ENCODE measurements around the gene POU3F1.

DNA sequence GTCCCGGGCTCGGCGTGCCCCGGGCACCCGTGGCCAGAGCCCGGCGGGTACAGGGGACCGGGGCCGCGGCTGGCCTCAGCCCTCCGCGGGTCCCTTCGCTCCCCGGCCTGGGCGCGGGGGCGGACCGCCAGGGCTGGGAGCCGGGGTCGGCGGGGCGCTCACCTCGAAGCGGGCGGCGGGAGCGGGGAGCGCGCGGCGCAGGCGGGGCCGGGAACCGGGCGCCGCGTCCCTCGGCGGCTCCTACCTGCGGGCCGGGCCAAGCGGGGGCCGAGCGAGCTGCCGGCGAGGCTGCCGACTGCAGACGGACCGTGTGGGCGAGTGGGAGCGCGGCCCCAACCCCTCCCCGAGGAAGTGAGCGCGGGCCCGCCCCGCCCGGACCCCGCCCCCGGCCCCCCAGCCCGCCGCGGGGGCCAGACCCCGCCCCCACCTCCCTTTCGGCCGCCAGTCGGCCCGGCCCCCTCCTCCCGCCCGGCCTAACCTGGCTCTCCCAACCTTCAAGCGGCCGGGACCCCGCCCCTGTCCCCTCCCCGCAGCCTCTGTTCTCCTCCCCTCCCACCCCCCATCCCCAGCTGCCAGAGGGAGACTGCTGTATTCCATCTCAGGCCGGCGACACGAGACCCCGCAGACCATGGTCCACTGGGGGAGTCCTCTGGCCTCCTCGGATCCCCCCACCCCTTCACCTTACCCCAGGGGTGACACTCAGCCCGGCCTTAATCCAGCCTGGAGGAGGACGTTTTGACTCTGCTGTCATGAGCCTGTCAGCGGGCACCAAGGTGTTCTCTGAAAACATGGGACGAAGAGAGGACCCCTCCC lies 41.2 kb downstream of the POU3F1 start, which contains the start of gene FHL3:
- TF ChIP-seq, protein P1, sequence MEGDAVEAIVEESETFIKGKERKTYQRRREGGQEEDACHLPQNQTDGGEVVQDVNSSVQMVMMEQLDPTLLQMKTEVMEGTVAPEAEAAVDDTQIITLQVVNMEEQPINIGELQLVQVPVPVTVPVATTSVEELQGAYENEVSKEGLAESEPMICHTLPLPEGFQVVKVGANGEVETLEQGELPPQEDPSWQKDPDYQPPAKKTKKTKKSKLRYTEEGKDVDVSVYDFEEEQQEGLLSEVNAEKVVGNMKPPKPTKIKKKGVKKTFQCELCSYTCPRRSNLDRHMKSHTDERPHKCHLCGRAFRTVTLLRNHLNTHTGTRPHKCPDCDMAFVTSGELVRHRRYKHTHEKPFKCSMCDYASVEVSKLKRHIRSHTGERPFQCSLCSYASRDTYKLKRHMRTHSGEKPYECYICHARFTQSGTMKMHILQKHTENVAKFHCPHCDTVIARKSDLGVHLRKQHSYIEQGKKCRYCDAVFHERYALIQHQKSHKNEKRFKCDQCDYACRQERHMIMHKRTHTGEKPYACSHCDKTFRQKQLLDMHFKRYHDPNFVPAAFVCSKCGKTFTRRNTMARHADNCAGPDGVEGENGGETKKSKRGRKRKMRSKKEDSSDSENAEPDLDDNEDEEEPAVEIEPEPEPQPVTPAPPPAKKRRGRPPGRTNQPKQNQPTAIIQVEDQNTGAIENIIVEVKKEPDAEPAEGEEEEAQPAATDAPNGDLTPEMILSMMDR (IDR thresholded peaks at IDR 0.05) = no peak
- TF ChIP-seq POLR2A (IDR thresholded peaks at IDR 0.05) = peak; percentile 40 to 71

Measured in adrenal gland (tissue), 5 donors.